ENCODE measurements around the gene TBCA. TPM values are rescaled to one million over a fixed set of nuclear protein-coding genes. Genes with fewer than 3 reads are reported as not detected.

Gene TBCA
- total and polyA plus RNA-seq, 7 donors, result 93.3 to 209 (median 132) TPM

DNA sequence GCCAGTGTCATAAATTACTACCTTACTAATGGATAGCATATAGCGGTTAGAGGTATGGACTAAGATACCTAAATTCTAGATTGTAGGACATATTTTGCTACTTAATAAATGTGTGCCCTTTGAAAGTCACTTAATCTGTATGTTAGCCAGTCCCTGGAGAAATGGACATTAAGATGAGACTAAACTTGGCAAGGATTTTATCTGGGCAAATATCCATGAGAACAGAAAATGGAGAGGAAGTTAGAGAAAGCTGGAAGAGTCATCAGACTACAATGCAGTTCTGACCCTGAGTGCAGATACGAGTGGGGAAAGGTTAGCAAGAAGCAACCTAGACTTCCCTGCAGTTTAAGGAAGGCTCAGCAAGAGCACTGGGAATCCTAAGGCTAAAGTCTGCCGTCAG is 33.0 kb downstream of the TBCA start:
- no peaks in the 10 kb centered on the region for H3K36me3 ChIP-seq (ENCODE audit: insufficient read depth in 1 of 2, low read depth in 1 of 2)
- ATAC-seq (peak in 1 of 4 donors; percentile 19), DNase-seq (no peak)
- no peaks in the 10 kb centered on the region for H3K9me3 ChIP-seq
- intact Hi-C loops (cut with DNase I), result no loop called here
- H3K27ac ChIP-seq, result no peak overlapping the region
- no peaks in the 10 kb centered on the region for H3K27me3 ChIP-seq (ENCODE audit: insufficient read depth in 3 of 3, low read length in 2 of 3)
- peaks cover 17% of the 10 kb centered on the region for H3K4me1 ChIP-seq
- H3K4me3 ChIP-seq, result no peak overlapping the region
- TF ChIP-seq, protein P1, sequence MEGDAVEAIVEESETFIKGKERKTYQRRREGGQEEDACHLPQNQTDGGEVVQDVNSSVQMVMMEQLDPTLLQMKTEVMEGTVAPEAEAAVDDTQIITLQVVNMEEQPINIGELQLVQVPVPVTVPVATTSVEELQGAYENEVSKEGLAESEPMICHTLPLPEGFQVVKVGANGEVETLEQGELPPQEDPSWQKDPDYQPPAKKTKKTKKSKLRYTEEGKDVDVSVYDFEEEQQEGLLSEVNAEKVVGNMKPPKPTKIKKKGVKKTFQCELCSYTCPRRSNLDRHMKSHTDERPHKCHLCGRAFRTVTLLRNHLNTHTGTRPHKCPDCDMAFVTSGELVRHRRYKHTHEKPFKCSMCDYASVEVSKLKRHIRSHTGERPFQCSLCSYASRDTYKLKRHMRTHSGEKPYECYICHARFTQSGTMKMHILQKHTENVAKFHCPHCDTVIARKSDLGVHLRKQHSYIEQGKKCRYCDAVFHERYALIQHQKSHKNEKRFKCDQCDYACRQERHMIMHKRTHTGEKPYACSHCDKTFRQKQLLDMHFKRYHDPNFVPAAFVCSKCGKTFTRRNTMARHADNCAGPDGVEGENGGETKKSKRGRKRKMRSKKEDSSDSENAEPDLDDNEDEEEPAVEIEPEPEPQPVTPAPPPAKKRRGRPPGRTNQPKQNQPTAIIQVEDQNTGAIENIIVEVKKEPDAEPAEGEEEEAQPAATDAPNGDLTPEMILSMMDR (IDR thresholded peaks at IDR 0.05), result no peak
- 79 to 84% (median 82%) methylated on average over 3 of the region's 3 CpGs for WGBS, 3 donors

DNA sequence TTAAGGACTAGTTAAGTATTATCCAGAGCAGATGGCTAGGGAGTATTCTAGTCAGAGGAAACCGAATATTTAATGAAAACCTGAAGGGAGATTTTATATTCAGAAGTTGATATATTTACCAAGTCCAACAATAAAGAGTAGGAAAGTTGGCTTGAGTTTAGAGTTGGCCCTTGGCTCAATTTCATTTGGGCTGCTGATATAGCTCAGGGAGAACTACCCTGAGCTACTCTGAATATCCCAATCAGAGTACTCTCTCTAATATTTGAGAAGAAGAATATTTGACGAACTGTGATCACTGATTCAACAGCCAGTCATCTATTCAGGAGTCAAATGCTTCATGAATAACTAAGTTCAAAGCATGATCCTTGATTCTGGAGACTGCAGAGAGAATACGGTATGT is 34.5 kb downstream of the TBCA start:
- Histone ChIP-seq H3K27me3 (ENCODE audit: insufficient read depth in 3 of 3, low read length in 2 of 3) (no peaks in the 10 kb centered on the region), H3K4me3 (no peak overlapping the region), H3K9me3 (no peaks in the 10 kb centered on the region), H3K36me3 (ENCODE audit: insufficient read depth in 1 of 2, low read depth in 1 of 2) (no peaks in the 10 kb centered on the region), H3K4me1 (peaks cover 22% of the 10 kb centered on the region), H3K27ac (no peak overlapping the region)
- WGBS, 3 donors, result 87 to 93% (median 90%) methylated on average over 3 of the region's 3 CpGs
- ATAC-seq (no peak), DNase-seq (no peak)
- TF ChIP-seq, protein P1 (IDR thresholded peaks at IDR 0.05), result no peak
- intact Hi-C loops (cut with DNase I), result no loop called here

DNA sequence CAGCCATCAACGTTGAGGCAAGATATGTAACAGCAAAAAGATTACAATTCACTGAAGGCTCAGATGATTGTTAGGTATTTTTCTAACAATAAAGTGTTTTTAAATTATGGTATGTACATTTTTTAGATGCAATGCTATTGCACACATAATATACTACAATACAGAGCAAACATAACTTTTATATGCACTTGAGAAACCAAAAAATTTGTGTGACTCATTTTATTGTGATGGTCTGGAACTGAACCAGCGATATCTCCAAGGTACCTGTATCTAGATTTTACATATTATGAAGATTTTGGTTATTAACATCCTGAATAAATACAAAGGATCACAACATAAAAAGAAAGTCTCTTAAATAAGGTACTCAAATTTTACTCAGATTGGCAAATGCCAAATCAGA is 41.3 kb downstream of the TBCA start:
- Histone ChIP-seq H3K27ac (no peak overlapping the region), H3K4me1 (peaks cover 12% of the 10 kb centered on the region), H3K36me3 (ENCODE audit: insufficient read depth in 1 of 2, low read depth in 1 of 2) (no peaks in the 10 kb centered on the region), H3K9me3 (no peaks in the 10 kb centered on the region), H3K27me3 (ENCODE audit: insufficient read depth in 3 of 3, low read length in 2 of 3) (no peaks in the 10 kb centered on the region), H3K4me3 (no peak overlapping the region)
- ATAC-seq (no peak), DNase-seq (no peak)
- TF ChIP-seq, protein P1 (IDR thresholded peaks at IDR 0.05), result no peak
- WGBS, 3 donors, result 95 to 97% (median 96%) methylated on average over 2 of the region's 2 CpGs
- intact Hi-C loops (cut with DNase I), result no loop called here

DNA sequence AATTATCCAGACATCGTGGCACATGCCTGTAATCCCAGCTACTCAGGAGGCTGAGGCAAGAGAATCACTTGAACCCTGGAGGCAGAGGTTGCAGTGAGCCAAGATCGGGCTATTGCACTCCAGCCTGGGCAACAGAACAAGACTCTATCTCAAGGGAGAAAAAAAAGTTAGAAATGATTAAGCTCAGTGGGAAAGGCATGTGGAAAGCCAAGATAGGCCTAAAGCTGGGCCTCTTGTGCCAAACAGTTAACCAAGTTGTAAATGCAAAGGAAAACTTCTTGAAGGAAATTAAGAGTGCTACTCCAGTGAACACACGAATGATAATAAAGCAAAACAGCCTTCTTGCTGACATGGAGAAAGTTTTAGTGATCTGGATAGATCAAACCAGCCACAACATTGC is 43.0 kb downstream of the TBCA start:
- no peaks in the 10 kb centered on the region for H3K27me3 ChIP-seq (ENCODE audit: insufficient read depth in 3 of 3, low read length in 2 of 3)
- no peak overlapping the region for H3K27ac ChIP-seq
- ATAC-seq (no peak), DNase-seq (no peak)
- WGBS, 3 donors, result 77 to 90% (median 88%) methylated on average over 3 of the region's 3 CpGs
- no peak overlapping the region for H3K4me3 ChIP-seq
- no peaks in the 10 kb centered on the region for H3K36me3 ChIP-seq (ENCODE audit: insufficient read depth in 1 of 2, low read depth in 1 of 2)
- TF ChIP-seq, protein P1 (IDR thresholded peaks at IDR 0.05), result no peak
- no peaks in the 10 kb centered on the region for H3K9me3 ChIP-seq
- peaks cover 11% of the 10 kb centered on the region for H3K4me1 ChIP-seq
- intact Hi-C loops (cut with DNase I), result no loop called here

DNA sequence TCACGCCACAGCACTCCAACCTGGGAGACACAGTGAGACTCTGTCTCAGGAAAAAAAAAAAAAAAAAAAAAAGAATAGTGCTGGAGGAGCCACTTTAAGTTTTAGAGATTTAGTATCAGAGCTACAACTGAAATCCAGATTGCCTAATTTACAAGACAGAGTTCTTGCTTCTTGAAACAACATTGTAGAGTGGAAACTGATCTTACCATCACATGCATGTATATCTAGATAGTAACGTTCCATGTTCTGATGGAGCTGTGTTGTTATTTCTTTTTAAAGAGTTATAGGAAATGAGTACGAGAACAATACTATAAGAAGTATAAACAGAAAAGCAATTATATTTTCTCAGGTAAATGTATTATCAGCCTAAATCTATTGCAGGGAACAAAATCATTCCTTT is 48.9 kb downstream of the TBCA start:
- intact Hi-C loops (cut with DNase I), result no loop called here
- H3K9me3 ChIP-seq, result no peaks in the 10 kb centered on the region
- no peak overlapping the region for H3K4me3 ChIP-seq
- no peaks in the 10 kb centered on the region for H3K36me3 ChIP-seq (ENCODE audit: insufficient read depth in 1 of 2, low read depth in 1 of 2)
- H3K27ac ChIP-seq, result no peak overlapping the region
- peak in 1 of 4 donors; percentile 61 for ATAC-seq
- peaks cover 45% of the 10 kb centered on the region for H3K4me1 ChIP-seq
- DNase-seq, result no peak
- H3K27me3 ChIP-seq (ENCODE audit: insufficient read depth in 3 of 3, low read length in 2 of 3), result no peaks in the 10 kb centered on the region
- 65 to 68% (median 65%) methylated on average over 3 of the region's 3 CpGs for WGBS, 3 donors
- TF ChIP-seq, protein P1 (IDR thresholded peaks at IDR 0.05), result no peak

Data from psoas muscle (tissue), 8 donors.